Fibroblast of gingiva (primary cell): ENCODE measurements around the gene TMEM14B.
A peak's percentile ranks its signal among the peaks of the same experiment; 100 is the strongest.
"Not testable (repeated sequence)": the region's sequence is repeated elsewhere in the genome, so short reads cannot be mapped to it uniquely, and the experiment has no call there.

Source experiments
- DNase-seq: peaks from one replicate; pipeline ENCODE4 v3.0.0-alpha.2; 2011; ENCODE audit warnings: low read depth

Gene TMEM14B

DNA sequence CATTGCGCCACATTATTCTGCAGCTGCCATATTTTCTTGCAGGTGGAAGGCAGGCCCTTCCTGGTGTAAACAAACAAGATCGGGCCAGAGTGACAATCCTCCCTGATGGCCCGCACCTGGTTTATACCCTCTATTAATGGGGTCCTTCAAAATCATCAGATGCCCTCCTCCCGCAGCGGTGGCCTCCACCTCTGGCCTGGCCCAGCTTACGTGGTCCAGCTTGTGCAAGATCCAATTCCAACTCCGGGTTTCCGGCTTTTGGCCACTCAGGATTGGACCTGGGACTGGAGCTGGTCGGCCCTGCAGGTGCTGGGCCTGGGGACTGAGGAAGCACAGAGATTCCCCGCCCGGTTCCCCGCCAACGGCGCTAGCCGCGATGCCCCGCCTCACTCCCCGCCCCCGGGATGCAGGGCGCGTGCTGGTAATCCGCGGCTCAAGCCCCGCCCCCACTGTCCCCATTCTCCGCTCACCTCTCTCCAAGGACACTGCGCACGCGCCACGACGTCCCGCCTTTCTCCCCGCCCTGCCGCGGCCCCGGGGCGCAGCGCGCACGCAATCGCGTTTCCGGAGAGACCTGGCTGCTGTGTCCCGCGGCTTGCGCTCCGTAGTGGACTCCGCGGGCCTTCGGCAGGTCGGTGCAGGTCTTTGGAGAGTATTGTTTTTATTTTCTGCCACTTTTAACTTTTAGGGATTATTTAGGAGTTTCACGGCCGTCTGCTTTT, at the start of gene TMEM14B:
Gene TMEM14B (plus strand): TSS at position 555 of the 722 bp plus-strand sequence. CDS start 1,441 bp downstream, outside the sequence.
- DNase-seq: peak; percentile 95

DNA sequence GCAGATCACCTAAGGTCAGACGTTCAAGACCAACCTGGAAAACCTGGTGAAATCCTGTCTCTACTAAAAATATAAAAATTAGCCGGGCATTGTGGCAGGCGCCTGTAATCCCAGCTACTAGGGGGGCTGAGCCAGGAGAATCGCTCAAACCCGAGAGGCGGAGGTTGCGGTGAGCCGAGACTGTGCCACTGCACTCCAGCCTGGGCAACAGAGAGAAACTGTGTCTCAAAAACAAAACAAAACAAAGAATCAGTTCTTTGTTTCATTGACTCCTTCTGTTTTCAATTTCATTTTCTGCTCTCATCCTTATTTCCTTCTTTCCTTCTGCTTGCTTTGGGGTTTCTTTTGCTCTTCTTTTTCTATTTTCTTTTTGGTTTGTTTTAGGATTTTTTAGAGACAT, 33.6 kb upstream of the TMEM14B start:
- no peak for DNase-seq

DNA sequence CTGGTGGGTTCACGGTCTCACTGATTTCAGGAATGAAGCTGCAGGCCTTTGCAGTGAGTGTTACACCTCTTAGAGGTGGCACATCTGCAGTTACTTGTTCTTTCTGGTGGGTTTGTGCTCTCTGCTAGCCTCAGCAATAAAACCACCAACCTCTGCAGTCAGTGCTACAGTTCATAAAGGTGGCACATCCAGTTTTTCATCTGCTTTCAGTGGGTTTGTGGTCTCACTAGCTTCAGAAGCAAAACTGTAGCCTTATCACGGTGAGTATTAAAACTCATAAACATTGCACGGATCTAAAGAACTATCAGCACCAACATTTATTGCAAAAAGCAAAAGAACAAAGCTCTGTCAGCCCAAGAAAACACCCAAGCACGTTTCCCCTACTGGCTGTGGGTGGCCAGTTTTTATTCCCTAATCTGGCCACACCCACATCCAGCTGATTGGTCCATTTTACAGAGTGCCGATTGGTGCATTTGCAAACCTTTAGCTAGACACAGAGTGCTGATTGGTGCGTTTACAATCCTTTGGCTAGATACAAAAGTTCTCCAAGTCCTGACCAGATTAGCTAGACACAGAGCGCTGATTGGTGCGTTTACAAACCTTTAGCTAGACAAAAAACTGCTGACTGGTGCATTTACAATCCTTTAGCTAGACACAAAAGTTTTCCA, 28.2 kb upstream of the TMEM14B start:
- DNase-seq: no peak

DNA sequence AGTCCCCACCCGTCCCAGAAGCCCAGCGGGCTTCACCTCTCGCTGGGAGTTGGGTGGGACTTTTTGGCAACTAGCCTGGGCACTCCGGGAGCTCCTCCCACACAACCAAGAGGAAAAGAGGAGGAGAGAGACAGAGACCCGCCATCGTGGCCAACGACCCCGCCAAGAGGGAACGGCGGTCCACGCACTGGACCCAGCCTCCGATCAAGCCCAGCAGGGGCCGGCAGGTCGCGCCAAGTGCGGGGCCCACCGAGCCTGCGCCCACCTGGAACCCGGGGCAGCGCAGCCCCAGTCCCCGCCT, 27.7 kb upstream of the TMEM14B start:
- DNase-seq: no peak

DNA sequence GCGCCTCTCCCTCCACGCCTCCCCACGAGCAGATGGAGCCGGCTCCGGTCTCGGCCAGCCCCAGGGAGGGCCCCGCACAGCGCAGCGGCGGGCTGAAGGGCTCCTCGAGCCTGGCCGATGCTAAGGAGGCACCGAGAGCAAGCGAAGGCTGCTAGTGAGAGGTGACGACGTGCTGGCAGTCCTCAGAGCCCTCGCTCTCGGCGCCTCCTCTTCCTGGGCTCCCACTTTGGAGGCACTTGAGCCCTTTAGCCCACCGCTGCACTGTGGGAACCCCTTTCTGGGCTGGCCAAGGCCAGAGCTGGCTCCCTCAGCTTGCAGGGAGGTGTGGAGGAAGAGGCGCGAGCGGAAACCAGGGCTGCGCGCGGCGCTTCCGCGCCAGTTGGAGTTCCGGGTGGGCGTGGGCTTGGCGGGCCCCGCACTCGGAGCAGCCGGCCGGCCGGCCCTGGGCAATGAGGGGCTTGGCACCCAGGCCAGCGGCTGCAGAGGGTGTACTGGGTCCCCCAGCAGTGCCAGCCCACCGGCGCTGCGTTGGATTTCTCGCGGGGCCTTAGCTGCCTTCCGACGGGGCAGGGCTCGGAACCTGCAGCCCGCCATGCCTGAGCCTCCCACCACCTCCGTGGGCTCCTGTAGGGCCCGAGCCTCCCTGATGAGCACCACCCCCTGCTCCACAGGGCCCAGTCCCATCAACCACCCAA, 27.2 kb upstream of the TMEM14B start:
- DNase-seq: peak; percentile 15

DNA sequence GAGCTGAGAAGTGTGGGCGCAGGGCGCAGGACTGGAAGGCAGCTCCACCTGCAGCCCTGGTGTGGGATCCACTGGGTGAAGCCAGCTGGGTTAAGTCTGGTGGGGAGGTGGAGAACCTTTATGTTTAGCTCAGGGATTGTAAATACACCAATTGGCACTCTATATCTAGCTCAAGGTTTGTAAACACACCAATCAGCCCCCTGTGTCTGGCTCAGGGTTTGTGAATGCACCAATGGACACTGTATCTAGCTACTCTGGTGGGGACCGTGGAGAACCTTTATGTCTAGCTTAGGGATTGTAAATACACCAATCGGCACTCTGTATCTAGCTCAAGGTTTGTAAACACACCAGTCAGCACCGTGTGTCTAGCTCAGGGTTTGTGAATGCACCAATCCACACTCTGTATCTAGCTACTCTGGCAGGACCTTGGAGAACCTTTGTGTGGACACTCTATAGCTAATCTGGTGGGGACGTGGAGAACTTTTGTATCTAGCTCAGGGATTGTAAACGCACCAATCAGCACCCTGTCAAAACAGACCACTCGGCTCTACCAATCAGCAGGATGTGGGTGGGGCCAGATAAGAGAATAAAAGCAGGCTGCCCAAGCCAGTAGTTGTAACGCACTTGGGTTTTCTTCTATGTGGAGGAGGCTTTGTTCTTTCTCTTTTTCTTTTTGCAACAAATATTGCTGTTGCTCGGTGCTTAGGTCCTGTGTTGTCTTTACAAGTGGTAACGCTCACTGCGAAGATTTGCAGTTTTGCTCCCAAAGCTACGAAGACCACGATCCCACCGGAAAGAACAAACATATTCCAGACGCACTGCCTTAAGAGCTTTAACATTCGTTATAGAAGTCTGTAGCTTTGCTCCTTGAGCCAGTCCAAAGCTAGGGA, 26.4 kb upstream of the TMEM14B start:
- DNase-seq: not testable (repeated sequence)

DNA sequence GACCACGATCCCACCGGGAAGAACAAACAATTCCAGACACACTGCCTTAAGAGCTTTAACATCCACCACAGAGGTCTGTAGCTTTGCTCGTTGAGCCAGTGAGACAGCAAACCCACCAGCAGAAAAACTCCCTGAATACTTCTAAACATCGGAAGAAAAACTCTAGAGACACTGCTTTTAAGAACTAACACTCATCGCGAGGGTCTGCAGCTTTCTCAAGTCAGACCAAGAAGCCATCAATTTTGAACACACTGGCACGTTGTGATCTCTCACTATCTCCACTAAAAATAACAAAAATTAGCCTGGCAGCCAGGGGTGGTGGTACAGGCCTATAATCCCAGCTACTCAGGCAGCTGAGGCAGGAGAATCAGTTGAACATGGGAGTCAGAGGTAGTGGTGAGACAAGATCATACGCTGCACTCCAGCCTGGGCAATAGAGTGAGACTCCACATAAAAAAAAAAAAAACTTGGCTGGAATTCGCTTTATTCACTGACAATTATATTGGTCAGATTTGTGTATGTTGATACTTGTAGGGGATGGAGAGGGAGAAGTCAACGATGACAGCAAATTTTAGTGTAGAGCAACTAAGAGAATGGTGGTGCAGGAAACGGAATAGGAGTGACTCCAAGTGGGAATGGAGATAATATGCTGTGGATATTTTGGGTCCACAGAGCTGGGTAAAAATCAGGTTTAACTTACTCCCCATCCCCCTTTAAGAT, 25.6 kb upstream of the TMEM14B start:
- DNase-seq: no peak

DNA sequence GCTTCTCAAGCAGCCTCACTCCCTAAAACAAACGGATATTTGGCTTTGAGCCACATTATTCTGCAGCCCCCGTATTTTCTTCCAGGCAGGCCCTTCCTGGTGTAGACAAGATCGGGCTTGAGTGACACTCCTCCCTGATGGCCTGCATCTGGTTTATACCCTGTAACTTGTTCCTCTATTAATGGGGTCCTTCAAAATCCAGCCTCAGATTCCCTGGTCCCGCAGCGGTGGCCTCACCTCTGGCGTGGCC, 25.1 kb upstream of the TMEM14B start:
- DNase-seq: no peak

DNA sequence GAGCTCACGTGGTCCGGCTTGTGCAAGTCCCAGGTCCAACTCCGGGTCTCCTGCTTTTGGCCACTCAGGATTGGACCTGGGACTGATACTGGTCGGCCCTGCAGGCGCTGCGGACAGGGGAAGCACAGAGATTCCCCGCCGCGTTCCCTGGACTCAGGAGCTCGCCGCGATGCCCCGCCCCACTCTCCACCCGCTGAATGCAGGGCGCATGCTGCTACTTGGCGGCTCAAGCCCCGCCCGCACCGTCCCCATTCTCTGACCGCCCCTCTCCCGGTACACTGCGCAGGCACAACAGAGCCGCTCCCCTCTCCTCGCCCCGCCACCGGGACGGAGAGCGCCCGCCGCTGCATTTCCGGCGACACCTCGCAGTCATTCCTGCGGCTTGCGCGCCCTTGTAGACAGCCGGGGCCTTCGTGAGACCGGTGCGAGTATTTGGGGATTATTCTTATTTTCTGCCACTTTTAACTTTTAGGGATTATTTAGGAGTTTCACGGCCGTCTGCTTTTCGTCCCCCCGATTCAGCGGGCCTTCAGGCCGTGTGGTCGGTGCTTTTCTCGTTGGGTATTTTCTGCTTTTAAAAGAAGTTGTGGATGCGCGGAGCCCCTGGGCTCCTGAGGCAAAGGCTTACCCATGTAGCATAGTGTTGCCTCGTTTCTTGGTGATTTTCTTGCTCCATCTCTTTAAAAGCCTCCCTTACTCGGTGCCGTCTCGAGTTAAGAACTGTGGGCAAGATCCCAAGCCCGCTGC, 24.6 kb upstream of the TMEM14B start, which contains the start of gene TMEM14C:
Gene TMEM14C (plus strand): TSS at position 251 of the 747 bp plus-strand sequence. CDS start 1,544 bp downstream, outside the sequence.
- peak; percentile 99 for DNase-seq

DNA sequence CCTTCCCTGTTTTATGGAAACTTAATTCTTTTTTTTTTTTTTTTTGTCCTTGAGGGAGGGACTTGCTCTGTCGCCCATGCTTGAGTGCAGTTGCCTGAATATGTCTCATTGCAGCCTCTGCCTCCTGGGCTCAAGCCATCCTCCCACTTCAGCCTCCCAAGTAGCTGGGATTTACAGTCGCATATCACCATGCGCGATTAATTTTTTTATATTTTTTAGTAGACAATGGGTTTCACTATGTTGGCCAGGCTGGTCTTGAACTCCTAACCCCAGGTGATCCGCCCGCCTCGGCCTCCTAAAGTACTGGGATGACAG, 24.1 kb upstream of the TMEM14B start:
- no peak for DNase-seq

DNA sequence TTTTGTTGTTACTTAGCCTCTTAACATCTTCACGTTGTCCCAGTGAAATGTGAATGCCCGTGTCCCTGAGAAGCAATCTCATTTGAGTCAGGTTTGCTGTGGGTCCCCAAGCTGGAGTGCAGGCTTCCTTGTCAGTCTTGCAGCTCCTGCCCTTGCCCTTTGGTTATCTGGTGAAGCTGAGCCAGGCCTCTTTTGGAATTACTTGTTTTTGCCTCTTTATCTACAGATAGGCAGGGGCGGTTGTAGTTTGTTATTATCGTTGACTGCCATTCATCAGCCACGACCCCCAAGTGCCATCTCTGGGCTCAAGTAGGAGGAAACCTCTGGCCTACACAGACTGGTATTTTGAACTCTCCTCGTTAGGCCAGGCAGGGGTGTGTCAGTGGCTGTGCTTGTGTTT, 22.6 kb upstream of the TMEM14B start:
- DNase-seq: no peak

DNA sequence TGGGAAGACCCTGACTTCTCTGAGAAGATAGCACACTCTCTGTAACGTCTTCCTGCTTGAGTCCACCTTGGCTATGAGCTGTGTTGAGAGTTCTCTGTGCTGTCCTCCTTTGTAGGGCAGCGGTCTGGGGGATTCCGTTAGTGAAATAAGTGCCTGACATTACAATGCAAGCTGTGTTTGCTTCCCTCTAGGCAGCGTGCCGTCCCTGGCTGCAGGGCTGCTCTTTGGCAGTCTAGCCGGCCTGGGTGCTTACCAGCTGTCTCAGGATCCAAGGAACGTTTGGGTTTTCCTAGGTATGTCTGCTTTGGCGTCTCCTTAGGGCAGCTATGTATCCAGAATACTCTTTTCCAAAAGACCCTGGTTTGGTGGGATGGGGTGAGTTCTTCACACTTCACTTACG, 21.9 kb upstream of the TMEM14B start:
- no peak for DNase-seq

DNA sequence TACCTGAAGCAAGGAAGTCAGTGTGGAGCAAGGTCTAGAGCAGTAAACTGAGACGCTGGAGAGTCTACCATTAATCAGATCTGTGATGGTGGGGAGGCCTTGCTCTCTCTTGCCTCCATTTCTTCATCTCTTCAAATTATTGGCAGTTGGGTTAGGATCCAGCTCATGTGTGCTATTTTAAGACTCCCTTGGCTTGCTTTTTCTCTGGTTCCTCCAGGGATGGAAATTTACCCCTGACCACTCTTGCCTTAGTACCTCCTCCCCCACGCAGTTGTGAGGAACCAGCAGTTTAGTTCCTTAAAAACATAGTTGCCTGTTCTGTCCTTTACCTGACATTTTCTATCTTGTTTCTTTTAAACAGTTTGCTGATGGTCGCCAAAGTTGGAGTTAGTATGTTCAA, 17.4 kb upstream of the TMEM14B start:
- DNase-seq: no peak

DNA sequence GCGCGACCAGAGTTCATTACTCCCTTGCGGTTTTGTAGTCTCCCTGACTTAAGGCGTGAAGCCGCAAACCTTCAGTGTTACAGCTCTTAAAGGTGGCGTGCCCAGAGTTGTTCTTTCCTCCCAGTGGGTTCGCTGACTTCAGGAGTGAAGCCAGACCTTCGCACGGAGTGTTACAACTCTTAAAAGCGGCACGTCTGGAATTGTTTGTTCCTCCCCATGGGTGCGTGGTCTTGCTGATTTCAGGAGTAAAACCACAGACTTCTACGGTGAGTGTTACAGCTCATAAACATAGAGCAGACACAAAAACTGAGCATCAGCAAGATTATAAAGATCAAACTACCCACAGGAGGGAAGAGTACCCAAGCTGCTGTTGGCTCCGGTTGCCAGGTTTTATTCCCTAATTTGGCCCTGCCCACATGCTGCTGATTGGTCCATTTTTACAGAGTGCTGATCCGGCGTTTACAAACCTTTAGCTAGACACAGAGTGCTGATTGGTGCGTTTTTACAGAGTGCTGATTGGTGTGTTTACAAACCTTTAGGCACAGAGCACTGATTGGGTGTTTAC, 14.4 kb upstream of the TMEM14B start:
- no peak for DNase-seq

DNA sequence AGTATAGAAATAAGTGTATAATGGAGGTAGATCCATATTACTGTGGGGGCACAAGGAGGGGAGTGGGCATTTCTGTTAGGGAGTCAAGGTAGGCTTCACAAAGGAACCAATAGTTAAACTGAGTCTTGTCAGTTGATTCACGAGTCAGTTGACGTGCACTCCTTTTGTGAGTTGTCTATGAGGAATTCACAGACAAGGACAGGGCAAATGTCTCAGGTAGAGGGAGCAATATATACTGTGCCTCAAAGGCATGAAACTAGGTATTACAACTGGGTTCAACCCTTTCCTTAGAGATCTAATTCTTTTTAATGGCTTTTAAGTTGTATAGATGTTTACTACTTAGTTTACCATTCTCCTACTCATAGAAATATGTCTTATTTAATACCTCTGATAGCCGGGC, 13.7 kb upstream of the TMEM14B start:
- no peak for DNase-seq

DNA sequence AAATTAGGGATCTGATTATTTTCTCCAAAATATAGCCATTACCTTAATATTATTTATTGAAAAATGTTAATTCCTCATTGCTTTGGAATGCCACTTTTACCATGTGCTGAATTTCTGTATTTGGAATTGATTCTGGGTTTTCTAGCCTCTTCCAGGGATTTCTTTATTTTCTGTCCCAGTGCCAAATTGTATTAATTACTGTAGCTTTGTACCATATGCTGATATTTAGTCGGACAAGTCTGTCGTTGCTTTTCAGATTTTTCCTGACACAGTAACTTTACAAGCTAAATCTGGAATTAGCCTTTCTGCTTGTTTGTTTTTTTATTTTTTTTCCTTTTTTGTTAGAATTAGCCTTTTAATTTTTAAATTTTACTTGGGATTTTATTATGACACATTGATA, 10.9 kb upstream of the TMEM14B start:
- DNase-seq: no peak

DNA sequence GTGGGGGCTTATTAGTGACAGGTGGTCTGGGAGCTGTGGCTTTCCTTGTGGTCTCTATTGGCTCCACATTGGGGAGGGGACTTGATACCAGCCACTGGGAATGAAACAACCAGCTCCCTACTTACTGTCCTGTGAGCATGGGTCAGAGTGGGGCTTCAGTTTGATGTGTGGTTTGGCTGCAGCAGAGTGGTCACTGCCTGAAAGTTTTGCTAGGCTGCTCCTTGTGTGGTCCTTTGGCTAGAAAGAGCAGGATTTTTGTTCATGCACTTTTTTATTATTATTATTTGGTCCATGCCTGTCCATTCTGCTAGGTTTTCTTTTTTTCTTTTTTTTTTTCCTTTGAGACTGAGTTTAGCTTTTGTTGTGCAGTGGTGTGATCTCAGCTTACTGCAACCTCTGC, 7.5 kb upstream of the TMEM14B start:
- no peak for DNase-seq

DNA sequence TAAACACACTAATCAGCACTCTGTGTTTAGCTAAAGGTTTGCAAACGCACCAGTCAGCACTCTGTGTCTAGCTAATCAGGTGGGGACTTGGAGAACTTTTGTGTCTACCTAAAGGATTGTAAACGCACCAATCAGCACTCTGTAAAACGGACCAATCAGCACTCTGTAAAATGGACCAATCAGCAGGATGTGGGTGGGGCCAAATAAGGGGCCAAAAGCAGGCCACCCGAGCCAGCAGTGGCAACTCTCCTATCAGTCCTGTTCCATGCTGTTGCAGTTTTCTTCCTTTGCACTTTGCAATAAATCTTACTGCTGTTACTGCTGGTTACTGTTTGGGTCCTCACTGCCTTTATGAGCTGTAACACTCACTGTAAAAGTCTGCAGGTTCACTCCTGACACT, 6.0 kb upstream of the TMEM14B start:
- not testable (repeated sequence) for DNase-seq

DNA sequence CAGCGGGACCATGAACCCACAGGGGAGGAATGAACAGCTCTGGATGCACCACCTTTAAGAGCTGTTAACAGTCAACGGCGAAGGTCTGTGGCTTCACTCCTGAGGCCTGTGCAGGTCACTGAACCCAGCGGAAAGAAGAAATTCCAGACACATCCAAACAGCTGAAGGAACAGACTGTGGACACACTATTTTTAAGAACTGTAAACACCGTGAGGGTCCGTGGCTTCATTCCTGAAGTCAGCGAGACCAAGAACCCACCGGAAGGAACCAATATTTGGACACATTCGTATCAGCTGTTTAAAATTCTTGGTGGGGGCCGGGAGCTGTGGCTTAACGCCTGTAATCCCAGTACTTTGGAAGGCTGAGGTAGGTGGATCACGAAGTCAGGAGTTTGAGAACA, 5.4 kb upstream of the TMEM14B start:
- DNase-seq: no peak

DNA sequence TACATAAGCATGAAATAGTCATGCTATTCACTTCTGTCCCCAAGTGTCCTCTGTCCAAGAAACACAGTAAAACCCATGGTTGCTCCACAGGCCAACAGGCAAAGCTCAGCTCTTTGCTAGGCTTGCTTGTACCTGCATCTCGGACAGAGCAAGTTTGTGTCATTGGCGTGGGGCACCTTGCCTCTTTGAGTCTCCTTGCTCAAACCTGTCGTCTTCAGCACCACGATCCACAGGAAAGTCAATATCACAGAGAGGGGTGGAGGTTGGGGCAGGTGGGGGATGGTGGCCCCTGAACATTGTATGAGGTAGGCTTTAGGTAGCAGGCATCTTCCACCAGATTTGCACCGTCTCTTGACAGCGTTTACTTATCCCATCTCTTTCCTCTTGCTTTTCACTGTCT, 4.1 kb upstream of the TMEM14B start:
- DNase-seq: no peak

DNA sequence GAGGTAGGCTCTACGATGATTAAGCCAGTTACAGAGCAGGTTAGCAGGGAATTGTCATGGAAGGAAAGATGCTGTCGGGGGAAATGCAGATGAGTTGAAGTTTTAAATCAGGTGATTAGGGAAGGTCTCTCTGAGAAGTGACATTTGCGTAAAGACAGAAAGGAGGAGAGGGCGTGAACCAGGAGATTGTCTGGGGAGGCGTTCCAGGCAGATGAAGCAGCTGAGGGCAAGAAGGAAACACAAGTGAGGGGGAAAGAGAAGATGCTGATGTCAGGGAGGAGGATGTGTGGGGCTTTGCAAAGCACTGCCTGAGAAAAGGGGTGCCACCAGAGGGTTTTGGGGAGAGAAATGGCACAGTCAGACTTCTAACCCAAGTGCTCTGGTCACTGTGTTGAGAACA, 2.5 kb upstream of the TMEM14B start:
- DNase-seq: no peak
